Keratinocyte (primary cell): Measurements from ENCODE around the gene HIP1.

ENCODE experiments used
- EZH2 ChIP-seq: IDR thresholded peaks from one replicate; pipeline ENCODE4 v1.6.1; 2012; ENCODE audit warnings: inconsistent platforms, mild to moderate bottlenecking, low read length, moderate library complexity
- TF ChIP-seq, protein P1 (sequence below), 3 experiments: IDR thresholded peaks in 1 of 3; conservative IDR thresholded peaks in 1 of 3; optimal IDR thresholded peaks in 1 of 3; 2 replicates in 2 of 3; 3 replicates in 1 of 3; pipeline versions ENCODE3 to v1.5.1; 2011; ENCODE audit warnings: low read length in 3 of 3, mild to moderate bottlenecking in 3 of 3, moderate library complexity in 2 of 3, control low read depth in 1 of 3, inconsistent platforms in 1 of 3; ENCODE audit not compliant: insufficient read depth in 2 of 3; ENCODE audit errors: extremely low read depth in 1 of 3

DNA sequence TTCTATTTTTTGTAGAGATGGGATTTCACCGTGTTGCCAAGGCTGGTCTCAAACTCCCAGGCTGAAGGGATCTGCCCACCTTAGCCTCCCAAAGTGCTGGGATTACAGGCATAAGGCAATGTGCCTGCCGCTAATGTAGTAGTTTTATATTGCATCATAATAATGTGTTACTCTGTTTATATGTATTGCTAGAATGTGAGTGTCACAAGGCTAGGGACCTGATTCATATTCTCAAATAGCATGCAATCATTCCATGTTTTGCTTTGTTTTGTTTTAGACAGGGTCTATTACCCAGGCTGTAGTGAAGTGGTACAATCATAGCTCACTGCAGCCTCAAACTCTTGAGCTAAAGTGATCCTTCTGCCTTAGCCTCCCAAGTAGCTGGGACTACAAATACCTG is 19.8 kb upstream of the HIP1 start:
- TF ChIP-seq, protein P1, sequence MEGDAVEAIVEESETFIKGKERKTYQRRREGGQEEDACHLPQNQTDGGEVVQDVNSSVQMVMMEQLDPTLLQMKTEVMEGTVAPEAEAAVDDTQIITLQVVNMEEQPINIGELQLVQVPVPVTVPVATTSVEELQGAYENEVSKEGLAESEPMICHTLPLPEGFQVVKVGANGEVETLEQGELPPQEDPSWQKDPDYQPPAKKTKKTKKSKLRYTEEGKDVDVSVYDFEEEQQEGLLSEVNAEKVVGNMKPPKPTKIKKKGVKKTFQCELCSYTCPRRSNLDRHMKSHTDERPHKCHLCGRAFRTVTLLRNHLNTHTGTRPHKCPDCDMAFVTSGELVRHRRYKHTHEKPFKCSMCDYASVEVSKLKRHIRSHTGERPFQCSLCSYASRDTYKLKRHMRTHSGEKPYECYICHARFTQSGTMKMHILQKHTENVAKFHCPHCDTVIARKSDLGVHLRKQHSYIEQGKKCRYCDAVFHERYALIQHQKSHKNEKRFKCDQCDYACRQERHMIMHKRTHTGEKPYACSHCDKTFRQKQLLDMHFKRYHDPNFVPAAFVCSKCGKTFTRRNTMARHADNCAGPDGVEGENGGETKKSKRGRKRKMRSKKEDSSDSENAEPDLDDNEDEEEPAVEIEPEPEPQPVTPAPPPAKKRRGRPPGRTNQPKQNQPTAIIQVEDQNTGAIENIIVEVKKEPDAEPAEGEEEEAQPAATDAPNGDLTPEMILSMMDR (optimal IDR thresholded peaks at IDR 0.05 in 1 of 3, IDR thresholded peaks at IDR 0.05 in 1 of 3, conservative IDR thresholded peaks at IDR 0.05 in 1 of 3; ENCODE audit: extremely low read depth in 1 of 3, insufficient read depth in 2 of 3, low read length in 3 of 3), result no peak
- no peak for TF ChIP-seq EZH2
